GM12872 (cell line): Measurements from ENCODE around the gene TRIM66.

ENCODE experiments used
- TF ChIP-seq, protein P1 (sequence below): IDR thresholded peaks from 3 replicates; pipeline ENCODE4 v1.5.1; 2011; ENCODE audit warnings: low read depth, mild to moderate bottlenecking, low read length, moderate library complexity; ENCODE audit not compliant: insufficient read depth

Gene TRIM66

DNA sequence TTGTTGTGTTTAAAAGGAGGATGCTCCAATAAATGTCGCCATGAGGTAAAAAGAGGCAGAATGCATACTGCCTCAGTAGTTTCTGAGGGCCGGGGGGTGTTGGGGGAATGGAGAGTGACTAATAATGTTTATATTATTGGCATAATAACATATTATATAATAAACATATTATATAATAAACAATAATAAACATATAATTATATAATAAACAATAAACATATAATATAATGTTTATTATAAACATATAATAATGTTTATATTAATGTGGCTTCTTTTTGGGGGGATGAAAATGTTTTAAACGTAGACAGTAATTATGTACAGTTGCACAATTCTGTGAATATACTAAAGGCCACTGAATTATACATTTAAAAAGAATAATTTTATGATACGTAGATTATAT is 35.6 kb downstream of the TRIM66 start:
- TF ChIP-seq, protein P1, sequence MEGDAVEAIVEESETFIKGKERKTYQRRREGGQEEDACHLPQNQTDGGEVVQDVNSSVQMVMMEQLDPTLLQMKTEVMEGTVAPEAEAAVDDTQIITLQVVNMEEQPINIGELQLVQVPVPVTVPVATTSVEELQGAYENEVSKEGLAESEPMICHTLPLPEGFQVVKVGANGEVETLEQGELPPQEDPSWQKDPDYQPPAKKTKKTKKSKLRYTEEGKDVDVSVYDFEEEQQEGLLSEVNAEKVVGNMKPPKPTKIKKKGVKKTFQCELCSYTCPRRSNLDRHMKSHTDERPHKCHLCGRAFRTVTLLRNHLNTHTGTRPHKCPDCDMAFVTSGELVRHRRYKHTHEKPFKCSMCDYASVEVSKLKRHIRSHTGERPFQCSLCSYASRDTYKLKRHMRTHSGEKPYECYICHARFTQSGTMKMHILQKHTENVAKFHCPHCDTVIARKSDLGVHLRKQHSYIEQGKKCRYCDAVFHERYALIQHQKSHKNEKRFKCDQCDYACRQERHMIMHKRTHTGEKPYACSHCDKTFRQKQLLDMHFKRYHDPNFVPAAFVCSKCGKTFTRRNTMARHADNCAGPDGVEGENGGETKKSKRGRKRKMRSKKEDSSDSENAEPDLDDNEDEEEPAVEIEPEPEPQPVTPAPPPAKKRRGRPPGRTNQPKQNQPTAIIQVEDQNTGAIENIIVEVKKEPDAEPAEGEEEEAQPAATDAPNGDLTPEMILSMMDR, result no peak

DNA sequence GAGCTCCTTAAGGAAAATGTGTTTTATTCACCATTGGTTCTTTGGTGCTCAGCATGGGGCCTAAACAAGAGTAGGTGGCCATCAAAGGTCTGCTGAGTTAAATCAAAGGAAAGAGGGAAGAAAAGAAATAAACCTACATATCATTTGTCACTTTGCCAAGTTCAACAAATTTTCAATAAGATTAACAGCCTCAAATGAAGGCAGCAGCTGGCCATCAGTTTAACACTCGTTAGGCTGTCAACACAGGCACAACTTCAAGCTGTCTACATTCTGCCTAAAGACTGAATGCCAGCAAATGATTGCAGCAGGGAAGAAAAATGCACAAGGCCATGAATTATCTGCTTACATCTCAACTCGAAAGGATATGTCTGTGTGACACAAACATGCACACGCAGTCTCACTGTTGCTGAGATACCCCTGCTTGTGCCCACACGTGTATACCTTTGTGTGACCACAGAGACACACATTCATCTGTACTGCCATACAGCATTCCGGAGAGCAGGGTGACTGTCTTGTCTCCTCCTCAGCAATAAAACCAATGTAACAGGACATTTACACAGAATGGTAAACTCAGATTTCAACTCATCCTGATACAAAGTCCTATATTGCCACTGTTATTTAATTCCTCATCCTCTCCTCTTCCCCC is 40.1 kb downstream of the TRIM66 start:
- TF ChIP-seq, protein P1, result no peak

DNA sequence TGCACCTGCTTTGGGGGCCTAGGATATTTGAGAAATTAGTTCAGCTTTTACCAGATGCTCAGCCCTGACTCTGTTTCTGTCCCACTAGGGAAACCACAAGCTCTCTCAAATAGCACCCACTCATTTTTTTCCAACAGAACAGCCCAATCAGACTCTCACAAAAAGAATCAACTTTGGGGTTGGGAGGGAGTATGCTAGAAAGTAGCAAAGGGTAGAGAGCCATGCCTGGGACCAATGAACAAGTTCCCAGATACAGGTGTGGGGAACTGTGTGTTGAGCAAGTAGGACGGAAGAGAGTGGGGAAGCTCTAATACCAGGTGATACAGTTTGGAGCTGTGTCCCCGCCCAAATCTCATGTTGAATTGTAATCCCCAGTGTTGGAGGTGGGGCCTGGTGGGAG is 41.1 kb downstream of the TRIM66 start:
- TF ChIP-seq, protein P1, result no peak

DNA sequence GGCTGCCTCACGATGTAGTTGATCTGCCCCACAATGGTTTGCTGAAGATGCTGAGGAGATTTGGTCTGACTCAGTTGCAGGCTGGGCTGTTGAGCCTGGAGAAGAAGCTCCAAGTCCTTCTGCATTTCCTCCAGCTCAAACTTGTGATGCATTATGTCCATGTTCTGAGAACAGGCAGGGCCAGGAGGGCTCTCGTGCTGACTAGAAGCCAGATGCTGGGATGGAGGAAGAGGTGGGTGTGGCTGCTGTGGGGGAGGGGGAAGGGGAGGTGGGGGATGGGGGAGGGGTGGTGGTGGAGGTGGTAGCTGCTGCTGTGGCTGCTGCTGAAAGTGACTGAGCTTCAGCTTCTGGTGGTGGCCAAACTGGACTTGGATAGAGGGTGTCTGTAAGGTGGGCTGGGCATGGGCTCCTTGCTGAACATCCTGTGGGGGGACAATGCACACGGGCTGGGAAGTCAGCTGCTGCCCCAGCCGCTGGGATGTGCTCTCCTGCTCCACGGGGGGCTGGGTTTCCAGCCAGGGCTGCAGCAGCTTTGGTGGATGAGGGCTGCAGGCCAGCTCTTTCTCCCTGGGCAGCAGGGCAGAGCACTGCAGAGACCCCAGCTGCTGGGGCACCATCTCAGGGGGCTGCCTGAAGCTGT is 42.1 kb downstream of the TRIM66 start:
- TF ChIP-seq, protein P1, result no peak

DNA sequence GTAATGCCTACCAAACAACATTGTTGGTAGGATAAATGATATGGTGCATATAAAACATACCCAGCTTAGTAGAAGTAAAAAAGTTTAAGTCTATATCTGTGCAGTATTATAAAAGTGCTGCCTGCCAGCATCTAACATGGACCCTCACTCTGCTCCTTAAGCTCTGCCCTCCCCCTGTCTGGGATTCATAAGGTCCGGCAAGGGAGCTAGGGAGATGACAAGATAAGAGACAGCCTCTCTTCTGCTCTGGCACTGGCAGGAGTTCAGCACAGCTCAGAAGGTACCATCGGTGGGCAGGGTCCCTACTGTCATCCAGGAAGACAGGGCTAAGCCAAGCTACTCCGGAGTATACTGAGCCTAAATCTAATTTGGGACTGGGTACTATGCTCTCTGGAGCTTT is 42.8 kb downstream of the TRIM66 start:
- TF ChIP-seq, protein P1, result no peak

DNA sequence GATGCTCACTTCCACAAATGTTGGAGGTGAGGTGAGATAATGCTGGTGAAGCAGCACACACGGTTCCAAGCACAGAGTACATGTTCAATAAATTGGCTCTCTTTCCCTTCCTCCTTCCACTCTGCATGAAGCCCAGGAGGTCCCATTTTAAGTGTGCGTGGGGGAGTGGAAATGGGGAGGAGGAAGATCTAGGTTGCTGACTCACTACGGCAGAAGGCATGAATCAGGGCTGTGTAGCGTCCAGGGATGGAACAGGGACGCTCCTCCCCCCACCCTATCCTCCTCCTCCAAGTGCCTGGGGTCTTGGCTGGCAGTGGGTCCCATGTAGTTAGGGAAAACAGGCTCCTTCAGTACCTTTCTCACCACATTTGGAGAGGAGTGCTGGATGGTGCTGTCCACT is 44.2 kb downstream of the TRIM66 start:
- TF ChIP-seq, protein P1, result no peak

DNA sequence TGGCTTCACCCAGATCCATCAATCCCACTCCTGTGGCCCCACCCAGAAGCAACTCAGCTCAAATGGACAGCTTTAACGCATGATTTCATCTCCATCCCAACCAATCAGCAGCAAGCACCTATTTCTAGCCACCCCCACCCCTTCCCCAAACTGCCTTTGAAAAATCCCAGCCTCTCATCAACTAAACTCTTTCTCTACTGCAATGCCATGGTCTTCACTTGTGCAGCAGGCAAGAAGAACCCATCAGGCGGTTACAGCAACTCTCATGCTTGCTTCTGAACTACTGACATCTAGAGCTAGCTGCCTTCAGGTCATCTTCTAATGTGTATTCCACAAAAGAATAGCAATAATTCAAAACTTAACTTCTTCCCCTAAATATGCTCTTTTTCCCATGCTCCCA is 46.3 kb downstream of the TRIM66 start:
- TF ChIP-seq, protein P1, result no peak

DNA sequence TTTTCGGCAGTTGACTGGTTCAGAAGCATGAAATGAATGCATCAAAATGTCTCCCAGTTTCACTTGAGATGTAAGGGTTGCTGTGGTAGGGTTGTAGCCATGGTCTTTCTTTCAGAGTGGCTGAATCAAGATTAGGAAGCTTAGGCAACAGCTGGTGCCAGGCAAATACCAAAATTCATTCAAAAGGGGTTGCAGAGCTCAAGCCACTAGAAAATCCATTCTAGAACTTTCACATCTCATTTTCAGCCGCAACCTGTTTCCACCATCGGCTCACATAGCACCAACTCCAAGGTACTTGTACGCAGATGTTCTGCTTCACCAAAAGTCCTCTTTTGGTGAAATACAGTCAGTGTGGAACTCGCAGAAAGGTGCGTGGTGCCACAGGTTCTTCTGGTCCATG is 48.0 kb downstream of the TRIM66 start:
- TF ChIP-seq, protein P1, result no peak
